Measurements from ENCODE around the gene OTOF. TPM values are rescaled to one million over a fixed set of nuclear protein-coding genes. Genes with fewer than 3 reads are reported as not detected.

Gene OTOF
- not detected in 2 replicates for total RNA-seq (2012; rRNA removed)
- 0.03 TPM in 1 of 2 replicates, not detected in the other for polyA plus RNA-seq (2012; rRNA removed)
- polyA plus RNA-seq (2012; cell fraction: cytosol; rRNA removed), result 0.01 and 0.02 TPM in 2 replicates
- polyA plus RNA-seq (2012; cell fraction: nucleus; rRNA removed; ENCODE audit: low replicate concordance), result 0.05 and 0.16 TPM in 2 replicates
- Bru-seq, nascent RNA, result not detected
- not detected for BruChase-seq, experiment 1, labeled RNA remaining after a 6-hour chase
- not detected for BruChase-seq, experiment 2, labeled RNA remaining after a 2-hour chase
- long read RNA-seq, result 0 reads

- H3K18ac ChIP-seq (ENCODE audit: low read depth, low read length), result no peak within 1 kb of the TSS
- BruUV-seq (replicated peaks), result no TSS peak
- in situ Hi-C loops (cut with MboI; ENCODE audit: low sequenced_read_pairs), result no loop called here
- no peak within 1 kb of the TSS for H3K4ac ChIP-seq (ENCODE audit: low read depth, low read length)
- no peak within 1 kb of the TSS for H2AK5ac ChIP-seq (ENCODE audit: low read depth, low read length)
- no peaks in the 10 kb centered on the region for H3K79me1 ChIP-seq (ENCODE audit: low read depth in 1 of 2, low read length in 2 of 2)
- no peak within 1 kb of the TSS for H3K4me3 ChIP-seq (ENCODE audit: insufficient read depth, low read depth, low read length)
- H3K27me3 ChIP-seq (ENCODE audit: control insufficient read depth, insufficient read depth, low read length), result peaks cover 2% of the 10 kb centered on the region; the same call in 1 of the 2 replicates
- no peak within 1 kb of the TSS for H4K8ac ChIP-seq (ENCODE audit: low read depth in 2 of 2, low read length in 2 of 2)
- H3K14ac ChIP-seq (replicated peaks; ENCODE audit: low read depth, low read length), result no peak within 1 kb of the TSS
- H3K56ac ChIP-seq (ENCODE audit: extremely low read depth, insufficient read depth, low read length), result no peak within 1 kb of the TSS
- H2AK9ac ChIP-seq (replicated peaks; ENCODE audit: low read depth, low read length, poor library complexity), result no peak within 1 kb of the TSS
- H3K27ac ChIP-seq (ENCODE audit: insufficient read depth, low read length), result no peak within 1 kb of the TSS
- H2BK5ac ChIP-seq (ENCODE audit: low read depth, low read length, poor library complexity, severe bottlenecking), result no peak within 1 kb of the TSS
- no peaks in the 10 kb centered on the region for H4K20me1 ChIP-seq (ENCODE audit: insufficient read depth, low read length)
- WGBS, 2 experiments (ENCODE audit: extremely low coverage in 2 of 2, insufficient read length in 1 of 2), result 0% methylated on average over 2 of the region's 3 CpGs; no CpG with 5 or more reads in 1 of the 2 experiments
- H2BK120ac ChIP-seq (ENCODE audit: low read depth, low read length), result no peak within 1 kb of the TSS
- POLR2A ChIA-PET (ENCODE audit: unreplicated experiment), result no interaction called here
- H3K36me3 ChIP-seq (ENCODE audit: control insufficient read depth, insufficient read depth, low read length), result no peaks in the 10 kb centered on the region
- no peak within 1 kb of the TSS for H4K5ac ChIP-seq (ENCODE audit: low read depth, low read length)
- H3K9me3 ChIP-seq (ENCODE audit: control insufficient read depth, insufficient read depth, low read length), result no peaks in the 10 kb centered on the region
- no peak within 1 kb of the TSS for H2AFZ ChIP-seq (replicated peaks; ENCODE audit: low read length, poor library complexity)
- H3K9me1 ChIP-seq (ENCODE audit: insufficient read depth, low read length), result peaks cover 5% of the 10 kb centered on the region
- intact Hi-C loops (cut with micrococcal nuclease), result no loop called here
- DNase-seq, result peak; percentile 68
- no peak within 1 kb of the TSS for H4K91ac ChIP-seq (ENCODE audit: insufficient read depth, low read depth, low read length)
- dilution Hi-C loops (cut with HindIII; ENCODE audit: low sequenced_read_pairs, unreplicated experiment), result no loop called here
- CTCF ChIA-PET, result interaction anchor here (1.2 kb wide), 1 partner anchor 15 kb away, joined by 3 read pairs; no protein-coding TSS in a partner anchor
- H2BK15ac ChIP-seq (ENCODE audit: low read depth, low read length), result no peak within 1 kb of the TSS
- H3K4me2 ChIP-seq (ENCODE audit: low read depth, low read length), result no peak within 1 kb of the TSS
- ATAC-seq (ENCODE audit: low read depth), result peak; percentile 92
- TF ChIP-seq RFX5 (IDR thresholded peaks at IDR 0.05; ENCODE audit: low read depth, low read length), result no peak
- TF ChIP-seq BHLHE40 (IDR thresholded peaks at IDR 0.05; ENCODE audit: low read depth, low read length), result no peak
- no peak for TF ChIP-seq CEBPB (IDR thresholded peaks at IDR 0.05; ENCODE audit: low read depth, low read length)
- no peak for TF ChIP-seq MAFK (IDR thresholded peaks at IDR 0.05; ENCODE audit: low read depth, low read length)
- TF ChIP-seq CTCF (conservative IDR thresholded peaks at IDR 0.05; ENCODE audit: low read depth, low read length), result no peak
- TF ChIP-seq USF2 (IDR thresholded peaks at IDR 0.05; ENCODE audit: low read depth, low read length), result no peak
- TF ChIP-seq SMC3 (IDR thresholded peaks at IDR 0.05; ENCODE audit: low read depth, low read length), result no peak
- TF ChIP-seq ELK1 (IDR thresholded peaks at IDR 0.05; ENCODE audit: borderline replicate concordance, low read depth, low read length), result no peak
- no peak for TF ChIP-seq NFE2L2 (IDR thresholded peaks at IDR 0.05; ENCODE audit: low read depth, low read length)
- TF ChIP-seq MAZ (IDR thresholded peaks at IDR 0.05; ENCODE audit: borderline replicate concordance, low read depth, low read length), result no peak
- TF ChIP-seq MXI1 (IDR thresholded peaks at IDR 0.05; ENCODE audit: borderline replicate concordance, low read depth, low read length), result no peak
- TF ChIP-seq RCOR1 (IDR thresholded peaks at IDR 0.05; ENCODE audit: insufficient replicate concordance, low read length), result no peak
- no peak within 1 kb of the TSS for H3K23ac ChIP-seq (ENCODE audit: low read depth, low read length)
- no peaks in the 10 kb centered on the region for H3K4me1 ChIP-seq (ENCODE audit: control insufficient read depth, insufficient read depth, low read length)
- no peak within 1 kb of the TSS for H3K9ac ChIP-seq (ENCODE audit: low read depth, low read length)
- no peak within 1 kb of the TSS for H2BK20ac ChIP-seq (ENCODE audit: low read depth, low read length)
These were observed at the start of gene OTOF for GRCh38 chr2:26477911-26478253. Gene OTOF (minus strand): TSS chr2:26478124.
